HG03571 (cell line): ENCODE measurements around the gene SMIM32.

Experiments
- ATAC-seq: cut with Tn5 transposase; IDR thresholded peaks from one replicate; pipeline ENCODE4 v1.9.1; 2021; ENCODE audit not compliant: unreplicated experiment

SMIM32 gene

GRCh38 chr5:136192526-136193321 is at the start of gene SMIM32:
Gene SMIM32 (minus strand): TSS chr5:136193162. CDS start chr5:136192524, 638 bp downstream.
- no peak for ATAC-seq

- no peak for ATAC-seq
Observed at GRCh38 chr5:136242611-136243010, 49.6 kb upstream of the SMIM32 start.

- no peak for ATAC-seq
Observed at GRCh38 chr5:136242136-136242535, 49.2 kb upstream of the SMIM32 start.

GRCh38 chr5:136240894-136241293 is 47.9 kb upstream of the SMIM32 start:
- ATAC-seq = no peak

GRCh38 chr5:136236479-136237083 is 43.6 kb upstream of the SMIM32 start:
- no peak for ATAC-seq

- ATAC-seq = no peak
Observed at GRCh38 chr5:136235321-136235720, 42.4 kb upstream of the SMIM32 start.

- ATAC-seq = peak; percentile 74
Observed at GRCh38 chr5:136232316-136232715, 39.4 kb upstream of the SMIM32 start.

- ATAC-seq = no peak
Observed at GRCh38 chr5:136230176-136230575, 37.2 kb upstream of the SMIM32 start.

GRCh38 chr5:136228136-136228757 is 35.3 kb upstream of the SMIM32 start:
- ATAC-seq = no peak

- no peak for ATAC-seq
Observed at GRCh38 chr5:136226401-136226800, 33.4 kb upstream of the SMIM32 start.

GRCh38 chr5:136225796-136226195 is 32.8 kb upstream of the SMIM32 start:
- no peak for ATAC-seq

GRCh38 chr5:136222580-136223235 is 29.7 kb upstream of the SMIM32 start:
- no peak for ATAC-seq

- ATAC-seq = no peak
Observed at GRCh38 chr5:136221340-136221739, 28.4 kb upstream of the SMIM32 start.

GRCh38 chr5:136216230-136216629 is 23.3 kb upstream of the SMIM32 start:
- ATAC-seq = no peak

- ATAC-seq = no peak
Observed at GRCh38 chr5:136215812-136216211, 22.9 kb upstream of the SMIM32 start.

GRCh38 chr5:136213919-136214493 is 21.0 kb upstream of the SMIM32 start:
- no peak for ATAC-seq

GRCh38 chr5:136212252-136212721 is 19.3 kb upstream of the SMIM32 start:
- no peak for ATAC-seq

- ATAC-seq = no peak
Observed at GRCh38 chr5:136211282-136212040, 18.5 kb upstream of the SMIM32 start.

- ATAC-seq = no peak
Observed at GRCh38 chr5:136210259-136210658, 17.3 kb upstream of the SMIM32 start.

- no peak for ATAC-seq
Observed at GRCh38 chr5:136209346-136209910, 16.5 kb upstream of the SMIM32 start.
